Loucy (cell line): ENCODE results near the gene ERCC4.

ENCODE experiments used
- CTCF ChIP-seq: fragments of 200-600 bp; sonication (generic); conservative IDR thresholded peaks from 2 replicates; pipeline ENCODE4 v1.5.1; 2014; ENCODE audit warnings: mild to moderate bottlenecking, antibody characterized with exemption, low read length
- EZH2phosphoT487 ChIP-seq: fragments of 200-600 bp; IDR thresholded peaks from 2 replicates; pipeline ENCODE4 v1.6.1; 2018; ENCODE audit warnings: antibody characterized with exemption, mild to moderate bottlenecking, moderate library complexity, borderline replicate concordance

GRCh38 chr16:13936155-13936554 is 16.2 kb downstream of the ERCC4 start:
- TF ChIP-seq CTCF (no peak), EZH2phosphoT487 (no peak)
